HFFc6 (cell line): ENCODE results near the gene MITF. TPM values are rescaled to one million over a fixed set of nuclear protein-coding genes. Genes with fewer than 3 reads are reported as not detected.

Experiments used
- DNase-seq: peaks from one replicate; pipeline ENCODE4 v3.0.0-alpha.2; 2018
- H3K27ac Mint-ChIP-seq: 2 replicates; pipeline ENCODE4 v1.8.0; 2020; ENCODE audit warnings: mild to moderate bottlenecking, mixed read lengths
- H3K27me3 Mint-ChIP-seq: 2 replicates; pipeline ENCODE4 v1.8.0; 2021; ENCODE audit warnings: mild to moderate bottlenecking, moderate library complexity, mixed read lengths; ENCODE audit not compliant: insufficient read depth
- H3K36me3 Mint-ChIP-seq: 2 replicates; pipeline ENCODE4 v1.8.0; 2021; ENCODE audit warnings: low read depth, mixed read lengths
- H3K4me1 Mint-ChIP-seq: 2 replicates; pipeline ENCODE4 v1.8.0; 2020; ENCODE audit warnings: low read depth, mixed read lengths
- H3K4me3 Mint-ChIP-seq: 2 replicates; pipeline ENCODE4 v1.8.0; 2020; ENCODE audit warnings: mild to moderate bottlenecking, moderate library complexity, mixed read lengths
- H3K9me3 Mint-ChIP-seq: 2 replicates; pipeline ENCODE4 v1.8.0; 2020; ENCODE audit warnings: mild to moderate bottlenecking, mixed read lengths
- total RNA-seq, 6 experiments: library from RNA; stranded (reverse); fragmentation: NEBNext Ultra II Directional; extraction: Animal tissue kit (Norgen Biotek cat#: 25700); gene quantifications; 2 replicates in 1 of 6; 3 replicates in 5 of 6; pipeline ENCODE4 v1.2.3, GENCODE V29; 2021
- TF ChIP-seq, protein P1 (sequence below): fragments of 200-600 bp; sonication (generic); IDR thresholded peaks from 2 replicates; pipeline ENCODE4 v1.5.0; 2021; ENCODE audit warnings: antibody characterized with exemption, mild to moderate bottlenecking

The MITF gene
- total RNA-seq, 6 experiments from 2014 or later, result 23.3 to 38.2 (median 25.7) TPM

DNA sequence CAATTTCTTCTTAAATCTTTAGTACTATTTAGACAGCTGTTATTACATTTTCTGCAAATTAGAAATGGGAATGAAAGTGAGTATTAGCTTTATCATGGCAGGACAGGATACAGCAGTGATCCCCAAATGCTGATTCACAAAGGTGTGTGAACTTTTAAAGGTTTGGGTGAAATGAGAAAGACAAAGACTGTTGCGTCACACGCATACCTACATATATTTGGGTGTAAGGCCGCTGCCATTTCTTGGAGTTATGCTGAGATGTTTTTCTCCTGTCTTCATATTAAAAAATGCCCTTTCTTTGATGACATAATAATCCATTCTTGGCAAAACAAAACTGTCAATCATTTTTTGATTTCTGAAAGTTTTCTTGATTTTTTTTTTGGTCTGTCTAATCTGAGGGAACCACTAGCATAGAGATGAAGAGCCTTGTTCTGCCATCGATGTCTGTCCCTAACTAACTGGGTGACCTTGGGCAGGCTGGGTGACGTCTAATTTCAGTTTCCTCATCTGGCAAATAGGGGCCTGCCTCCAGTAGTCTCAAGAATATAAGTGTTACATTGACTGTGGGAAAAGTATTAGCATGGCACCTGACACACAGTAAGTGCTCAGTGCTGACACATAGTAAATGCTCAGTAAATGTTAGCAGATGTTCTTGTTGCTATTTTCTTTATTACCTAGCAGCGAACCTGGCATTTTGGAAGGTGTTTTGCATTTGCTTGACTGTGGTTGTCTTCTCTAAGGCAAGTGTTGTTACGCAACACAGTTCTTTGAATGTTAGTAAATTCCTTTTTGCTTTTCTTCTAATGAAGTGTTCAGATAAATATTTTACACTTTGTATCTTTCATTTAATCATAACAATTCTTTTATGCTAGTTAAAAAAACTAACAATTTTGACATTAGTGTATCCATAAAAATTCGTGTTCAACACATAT lies 5.0 kb downstream of the MITF start:
- no peak overlapping the region for H3K27ac Mint-ChIP-seq
- H3K9me3 Mint-ChIP-seq, result no peaks in the 10 kb centered on the region
- H3K4me1 Mint-ChIP-seq, result peaks cover 84% of the 10 kb centered on the region
- no peak overlapping the region for H3K4me3 Mint-ChIP-seq
- DNase-seq, result no peak
- TF ChIP-seq, protein P1, sequence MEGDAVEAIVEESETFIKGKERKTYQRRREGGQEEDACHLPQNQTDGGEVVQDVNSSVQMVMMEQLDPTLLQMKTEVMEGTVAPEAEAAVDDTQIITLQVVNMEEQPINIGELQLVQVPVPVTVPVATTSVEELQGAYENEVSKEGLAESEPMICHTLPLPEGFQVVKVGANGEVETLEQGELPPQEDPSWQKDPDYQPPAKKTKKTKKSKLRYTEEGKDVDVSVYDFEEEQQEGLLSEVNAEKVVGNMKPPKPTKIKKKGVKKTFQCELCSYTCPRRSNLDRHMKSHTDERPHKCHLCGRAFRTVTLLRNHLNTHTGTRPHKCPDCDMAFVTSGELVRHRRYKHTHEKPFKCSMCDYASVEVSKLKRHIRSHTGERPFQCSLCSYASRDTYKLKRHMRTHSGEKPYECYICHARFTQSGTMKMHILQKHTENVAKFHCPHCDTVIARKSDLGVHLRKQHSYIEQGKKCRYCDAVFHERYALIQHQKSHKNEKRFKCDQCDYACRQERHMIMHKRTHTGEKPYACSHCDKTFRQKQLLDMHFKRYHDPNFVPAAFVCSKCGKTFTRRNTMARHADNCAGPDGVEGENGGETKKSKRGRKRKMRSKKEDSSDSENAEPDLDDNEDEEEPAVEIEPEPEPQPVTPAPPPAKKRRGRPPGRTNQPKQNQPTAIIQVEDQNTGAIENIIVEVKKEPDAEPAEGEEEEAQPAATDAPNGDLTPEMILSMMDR, result no peak
- H3K36me3 Mint-ChIP-seq, result no peaks in the 10 kb centered on the region
- no peaks in the 10 kb centered on the region; the same call in none of the 2 replicates for H3K27me3 Mint-ChIP-seq

DNA sequence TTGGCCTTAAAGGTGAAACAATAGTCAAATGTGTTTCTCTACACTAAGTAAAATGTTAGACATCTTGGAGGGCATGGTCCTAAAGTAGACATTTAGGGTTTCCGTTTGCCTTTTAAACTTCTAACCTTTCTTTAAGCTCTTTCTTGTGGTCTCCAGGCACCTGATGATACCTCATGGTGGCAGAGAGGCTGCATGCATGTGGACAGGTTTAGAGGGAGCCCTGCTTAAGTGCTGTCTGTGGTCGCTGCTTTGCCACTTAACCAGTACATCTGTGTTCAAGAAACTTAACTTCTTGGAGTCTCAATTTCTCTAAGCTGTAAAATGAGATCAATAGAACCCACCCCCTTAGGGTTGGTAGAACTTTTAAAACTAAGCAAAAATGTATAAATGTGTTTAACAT lies 6.2 kb downstream of the MITF start:
- H3K9me3 Mint-ChIP-seq, result no peaks in the 10 kb centered on the region
- H3K4me1 Mint-ChIP-seq, result peaks cover 90% of the 10 kb centered on the region
- no peak overlapping the region for H3K4me3 Mint-ChIP-seq
- no peak overlapping the region for H3K27ac Mint-ChIP-seq
- H3K27me3 Mint-ChIP-seq, result no peaks in the 10 kb centered on the region; the same call in none of the 2 replicates
- no peaks in the 10 kb centered on the region; the same call in 1 of the 2 replicates for H3K36me3 Mint-ChIP-seq
- TF ChIP-seq, protein P1, result no peak
- DNase-seq, result no peak

DNA sequence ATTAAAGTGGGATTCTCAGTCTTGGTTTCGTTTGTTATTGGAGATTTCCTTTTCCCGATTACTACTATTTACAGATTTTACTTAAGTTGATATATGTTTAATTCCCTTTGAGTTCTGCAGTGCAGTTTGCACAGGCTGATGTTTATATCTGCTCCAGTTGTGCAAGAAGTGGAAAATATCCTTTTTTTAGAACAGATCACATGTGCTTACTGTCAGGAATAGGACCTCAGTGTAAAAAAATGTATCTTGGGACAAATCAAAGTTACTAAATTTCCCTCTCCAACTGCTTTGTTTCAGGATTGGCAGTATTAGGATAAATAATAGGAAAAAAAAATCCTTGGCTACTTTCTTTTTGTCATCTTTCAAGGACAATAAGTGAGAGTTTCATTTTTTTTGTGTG lies 6.9 kb downstream of the MITF start:
- no peaks in the 10 kb centered on the region; the same call in 1 of the 2 replicates for H3K36me3 Mint-ChIP-seq
- peaks cover 90% of the 10 kb centered on the region for H3K4me1 Mint-ChIP-seq
- TF ChIP-seq, protein P1, result no peak
- H3K27ac Mint-ChIP-seq, result no peak overlapping the region
- H3K9me3 Mint-ChIP-seq, result no peaks in the 10 kb centered on the region
- no peak for DNase-seq
- H3K27me3 Mint-ChIP-seq, result no peaks in the 10 kb centered on the region; the same call in 1 of the 2 replicates
- peak overlapping the region; percentile 43 for H3K4me3 Mint-ChIP-seq

DNA sequence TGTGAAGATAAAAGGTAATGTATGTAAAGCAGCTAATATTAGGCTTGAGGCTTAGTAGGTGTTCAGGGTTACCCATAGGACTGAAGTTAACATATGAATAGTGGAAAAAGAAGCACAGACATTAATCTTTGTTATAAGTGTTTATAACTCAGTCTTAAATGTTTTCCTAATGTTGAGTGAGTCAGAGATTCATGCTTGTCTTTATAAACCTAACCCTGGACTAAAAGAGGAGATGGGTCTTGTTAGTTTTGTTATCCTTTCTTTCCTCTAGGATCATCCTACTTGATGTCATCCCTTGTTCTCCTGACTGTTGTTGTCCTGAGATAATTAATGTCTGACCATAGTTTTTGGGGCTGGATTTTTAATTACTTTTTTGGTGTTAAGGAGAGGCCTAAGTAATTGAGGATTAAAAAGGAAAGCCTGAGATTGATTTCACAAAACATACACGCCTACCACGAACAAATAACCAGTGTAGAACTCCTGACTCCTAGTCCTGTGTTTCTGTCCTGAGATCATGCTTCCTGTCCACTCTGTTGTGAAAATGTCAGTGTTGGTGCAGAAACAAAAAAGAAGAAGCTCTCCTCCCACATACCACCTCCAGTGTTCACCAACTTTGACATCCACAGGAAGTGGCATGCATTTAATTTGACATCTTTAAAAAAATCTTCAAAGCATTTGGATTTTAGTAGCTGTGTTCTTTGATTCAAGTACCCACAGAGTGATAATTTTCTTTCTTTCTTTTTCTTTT lies 8.4 kb downstream of the MITF start:
- H3K9me3 Mint-ChIP-seq, result peaks cover 8% of the 10 kb centered on the region
- H3K4me3 Mint-ChIP-seq, result peak overlapping the region; percentile 62
- no peaks in the 10 kb centered on the region for H3K27me3 Mint-ChIP-seq
- peaks cover 9% of the 10 kb centered on the region for H3K36me3 Mint-ChIP-seq
- TF ChIP-seq, protein P1, result no peak
- peaks cover 80% of the 10 kb centered on the region for H3K4me1 Mint-ChIP-seq
- H3K27ac Mint-ChIP-seq, result peak overlapping the region; percentile 70
- no peak for DNase-seq

DNA sequence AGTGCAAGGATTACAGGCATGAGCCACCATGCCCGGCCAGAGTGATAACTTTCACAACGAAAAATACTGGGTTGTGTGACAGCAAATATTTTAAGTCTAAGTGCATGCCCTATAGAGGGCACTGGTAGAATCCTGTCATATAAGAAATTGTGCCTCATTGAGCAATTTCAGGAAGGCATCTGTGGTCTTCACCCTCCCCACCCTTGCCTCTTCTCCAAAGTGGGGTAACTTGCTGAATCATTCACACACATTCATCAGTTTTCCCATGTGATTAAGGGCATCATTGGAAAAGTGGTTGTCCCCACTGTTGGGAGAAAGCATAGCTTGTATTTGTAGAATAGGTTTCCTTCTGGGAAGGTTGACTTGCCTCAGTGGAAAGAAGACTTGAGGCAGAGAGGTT lies 9.2 kb downstream of the MITF start:
- no peak for DNase-seq

More for the DNA sequence above, 9.2 kb downstream of the MITF start:
- TF ChIP-seq, protein P1, result no peak
- peaks cover 76% of the 10 kb centered on the region for H3K4me1 Mint-ChIP-seq
- H3K36me3 Mint-ChIP-seq, result peaks cover 15% of the 10 kb centered on the region
- H3K4me3 Mint-ChIP-seq, result peak overlapping the region; percentile 62; the same call in 1 of the 2 replicates
- H3K27me3 Mint-ChIP-seq, result no peaks in the 10 kb centered on the region
- H3K27ac Mint-ChIP-seq, result peak overlapping the region; percentile 70
- peaks cover 9% of the 10 kb centered on the region for H3K9me3 Mint-ChIP-seq
